ENCODE measurements around the gene OTUB2.

Gene OTUB2

GRCh38 chr14:93997082-93997481, 29.1 kb upstream of the OTUB2 start, which contains the start of gene CCDC197:
Gene CCDC197, plus strand, starts transcription at chr14:93997301. Its CDS starts 831 bp downstream, at chr14:93998132.
- H3K4me3 ChIP-seq (ENCODE audit: low read length): no peak within 1 kb of the TSS
- H3K4me1 ChIP-seq (ENCODE audit: control insufficient read depth, insufficient read depth, low read length): no peaks in the 10 kb centered on the region; the same call in 1 of the 2 replicates
- H3K27ac ChIP-seq (ENCODE audit: low read length): no peak within 1 kb of the TSS
- no peaks in the 10 kb centered on the region for H3K9me3 ChIP-seq (ENCODE audit: control insufficient read depth, insufficient read depth, low read length)
- no peak for DNase-seq (ENCODE audit: low read depth, low spot score)
- no peaks in the 10 kb centered on the region for H3K27me3 ChIP-seq (ENCODE audit: control insufficient read depth, insufficient read depth, low read length)
- no CpG with 5 or more reads among the region's 1 CpG for WGBS (ENCODE audit: insufficient coverage, insufficient read length)
- no peaks in the 10 kb centered on the region for H3K36me3 ChIP-seq (ENCODE audit: control insufficient read depth, insufficient read depth, low read length)

- Histone ChIP-seq H3K27me3 (ENCODE audit: control insufficient read depth, insufficient read depth, low read length) (no peaks in the 10 kb centered on the region), H3K27ac (ENCODE audit: low read length) (no peak overlapping the region), H3K4me1 (ENCODE audit: control insufficient read depth, insufficient read depth, low read length) (no peaks in the 10 kb centered on the region), H3K9me3 (ENCODE audit: control insufficient read depth, insufficient read depth, low read length) (no peaks in the 10 kb centered on the region), H3K4me3 (ENCODE audit: low read length) (no peak overlapping the region), H3K36me3 (ENCODE audit: control insufficient read depth, insufficient read depth, low read length) (no peaks in the 10 kb centered on the region)
- no CpG with 5 or more reads among the region's 17 CpGs for WGBS (ENCODE audit: insufficient coverage, insufficient read length)
- no peak for DNase-seq (ENCODE audit: low read depth, low spot score)
These were observed 27.9 kb upstream of the OTUB2 start for GRCh38 chr14:93997916-93998870.

- no peak overlapping the region for H3K27ac ChIP-seq (ENCODE audit: low read length)
- no peaks in the 10 kb centered on the region for H3K4me1 ChIP-seq (ENCODE audit: control insufficient read depth, insufficient read depth, low read length)
- no CpG with 5 or more reads among the region's 7 CpGs for WGBS (ENCODE audit: insufficient coverage, insufficient read length)
- DNase-seq (ENCODE audit: low read depth, low spot score): no peak
- no peaks in the 10 kb centered on the region for H3K9me3 ChIP-seq (ENCODE audit: control insufficient read depth, insufficient read depth, low read length)
- H3K36me3 ChIP-seq (ENCODE audit: control insufficient read depth, insufficient read depth, low read length): no peaks in the 10 kb centered on the region
- no peak overlapping the region for H3K4me3 ChIP-seq (ENCODE audit: low read length)
- H3K27me3 ChIP-seq (ENCODE audit: control insufficient read depth, insufficient read depth, low read length): no peaks in the 10 kb centered on the region
These were observed 27.2 kb upstream of the OTUB2 start for GRCh38 chr14:93998871-93999403.

GRCh38 chr14:93999573-93999972, 26.6 kb upstream of the OTUB2 start:
- DNase-seq (ENCODE audit: low read depth, low spot score): no peak
- Histone ChIP-seq H3K27ac (ENCODE audit: low read length) (no peak overlapping the region), H3K9me3 (ENCODE audit: control insufficient read depth, insufficient read depth, low read length) (no peaks in the 10 kb centered on the region), H3K4me1 (ENCODE audit: control insufficient read depth, insufficient read depth, low read length) (no peaks in the 10 kb centered on the region), H3K27me3 (ENCODE audit: control insufficient read depth, insufficient read depth, low read length) (no peaks in the 10 kb centered on the region), H3K4me3 (ENCODE audit: low read length) (no peak overlapping the region), H3K36me3 (ENCODE audit: control insufficient read depth, insufficient read depth, low read length) (no peaks in the 10 kb centered on the region)
- WGBS (ENCODE audit: insufficient coverage, insufficient read length): no CpG with 5 or more reads among the region's 8 CpGs

- H3K27ac ChIP-seq (ENCODE audit: low read length): no peak overlapping the region
- no peaks in the 10 kb centered on the region for H3K9me3 ChIP-seq (ENCODE audit: control insufficient read depth, insufficient read depth, low read length)
- H3K4me3 ChIP-seq (ENCODE audit: low read length): no peak overlapping the region
- WGBS (ENCODE audit: insufficient coverage, insufficient read length): no CpG with 5 or more reads among the region's 6 CpGs
- no peaks in the 10 kb centered on the region for H3K4me1 ChIP-seq (ENCODE audit: control insufficient read depth, insufficient read depth, low read length)
- H3K27me3 ChIP-seq (ENCODE audit: control insufficient read depth, insufficient read depth, low read length): no peaks in the 10 kb centered on the region
- no peaks in the 10 kb centered on the region for H3K36me3 ChIP-seq (ENCODE audit: control insufficient read depth, insufficient read depth, low read length)
- DNase-seq (ENCODE audit: low read depth, low spot score): no peak
These were observed 25.9 kb upstream of the OTUB2 start for GRCh38 chr14:94000267-94000666.

GRCh38 chr14:94001016-94001415, 25.1 kb upstream of the OTUB2 start:
- DNase-seq (ENCODE audit: low read depth, low spot score): no peak
- no peaks in the 10 kb centered on the region for H3K9me3 ChIP-seq (ENCODE audit: control insufficient read depth, insufficient read depth, low read length)
- no CpG with 5 or more reads among the region's 13 CpGs for WGBS (ENCODE audit: insufficient coverage, insufficient read length)
- no peaks in the 10 kb centered on the region for H3K36me3 ChIP-seq (ENCODE audit: control insufficient read depth, insufficient read depth, low read length)
- no peaks in the 10 kb centered on the region for H3K27me3 ChIP-seq (ENCODE audit: control insufficient read depth, insufficient read depth, low read length)
- H3K4me1 ChIP-seq (ENCODE audit: control insufficient read depth, insufficient read depth, low read length): no peaks in the 10 kb centered on the region
- no peak overlapping the region for H3K27ac ChIP-seq (ENCODE audit: low read length)
- H3K4me3 ChIP-seq (ENCODE audit: low read length): no peak overlapping the region

GRCh38 chr14:94001501-94002396, 24.4 kb upstream of the OTUB2 start:
- DNase-seq (ENCODE audit: low read depth, low spot score): peak; percentile 58
- Histone ChIP-seq H3K9me3 (ENCODE audit: control insufficient read depth, insufficient read depth, low read length) (no peaks in the 10 kb centered on the region), H3K4me1 (ENCODE audit: control insufficient read depth, insufficient read depth, low read length) (no peaks in the 10 kb centered on the region), H3K36me3 (ENCODE audit: control insufficient read depth, insufficient read depth, low read length) (no peaks in the 10 kb centered on the region), H3K27ac (ENCODE audit: low read length) (no peak overlapping the region), H3K27me3 (ENCODE audit: control insufficient read depth, insufficient read depth, low read length) (no peaks in the 10 kb centered on the region), H3K4me3 (ENCODE audit: low read length) (no peak overlapping the region)
- no CpG with 5 or more reads among the region's 26 CpGs for WGBS (ENCODE audit: insufficient coverage, insufficient read length)

GRCh38 chr14:94003397-94003796, 22.7 kb upstream of the OTUB2 start:
- H3K9me3 ChIP-seq (ENCODE audit: control insufficient read depth, insufficient read depth, low read length): no peaks in the 10 kb centered on the region
- no peaks in the 10 kb centered on the region for H3K4me1 ChIP-seq (ENCODE audit: control insufficient read depth, insufficient read depth, low read length)
- WGBS (ENCODE audit: insufficient coverage, insufficient read length): no CpG with 5 or more reads among the region's 4 CpGs

GRCh38 chr14:94004015-94004414, 22.1 kb upstream of the OTUB2 start:
- H3K4me1 ChIP-seq (ENCODE audit: control insufficient read depth, insufficient read depth, low read length): no peaks in the 10 kb centered on the region
- H3K27ac ChIP-seq (ENCODE audit: low read length): no peak overlapping the region
- H3K36me3 ChIP-seq (ENCODE audit: control insufficient read depth, insufficient read depth, low read length): no peaks in the 10 kb centered on the region
- H3K9me3 ChIP-seq (ENCODE audit: control insufficient read depth, insufficient read depth, low read length): no peaks in the 10 kb centered on the region
- no peaks in the 10 kb centered on the region for H3K27me3 ChIP-seq (ENCODE audit: control insufficient read depth, insufficient read depth, low read length)
- no peak overlapping the region for H3K4me3 ChIP-seq (ENCODE audit: low read length)
- WGBS (ENCODE audit: insufficient coverage, insufficient read length): no CpG with 5 or more reads among the region's 8 CpGs
- no peak for DNase-seq (ENCODE audit: low read depth, low spot score)

More at GRCh38 chr14:94003397-94003796, 22.7 kb upstream of the OTUB2 start:
- Histone ChIP-seq H3K27me3 (ENCODE audit: control insufficient read depth, insufficient read depth, low read length) (no peaks in the 10 kb centered on the region), H3K27ac (ENCODE audit: low read length) (no peak overlapping the region), H3K4me3 (ENCODE audit: low read length) (no peak overlapping the region), H3K36me3 (ENCODE audit: control insufficient read depth, insufficient read depth, low read length) (no peaks in the 10 kb centered on the region)
- no peak for DNase-seq (ENCODE audit: low read depth, low spot score)

Data from iPS DF 6.9 (cell line).